H7 (cell line): Measurements from ENCODE around the gene SCYL3. TPM values are rescaled to one million over a fixed set of nuclear protein-coding genes. Genes with fewer than 3 reads are reported as not detected.

Experiments
- total RNA-seq: library from RNA; depleted of rRNA; stranded (reverse); fragments of >200 nt; shearing (Covaris generic); gene quantifications from 2 replicates; pipeline ENCODE4 v1.2.3, GENCODE V29; 2014; rRNA removed

SCYL3 gene
- total RNA-seq, 1 experiment from 2014 or later: 5.9 TPM

Other genes with a start within 250 kb of the SCYL3 start
- not detected in 2 replicates for gene SELL, start 182.3 kb downstream of the SCYL3 start, total RNA-seq
- gene SELE, start 159.8 kb downstream of the SCYL3 start, total RNA-seq: not detected in 2 replicates
- 8.1 and 9.4 TPM in 2 replicates for gene METTL18, start 99.0 kb downstream of the SCYL3 start, total RNA-seq
- 8.1 and 8.7 TPM in 2 replicates for gene KIFAP3, start 180.8 kb upstream of the SCYL3 start, total RNA-seq